Measurements from ENCODE around the gene ZNF679. TPM values are rescaled to one million over a fixed set of nuclear protein-coding genes. Genes with fewer than 3 reads are reported as not detected.
"Not testable (repeated sequence)": the region's sequence is repeated elsewhere in the genome, so short reads cannot be mapped to it uniquely, and the experiment has no call there.

Gene ZNF679
- under 1 TPM in 3 of 8 experiments, not detected in 5; 0.28 to 0.43 (median 0.35) TPM for total RNA-seq

DNA sequence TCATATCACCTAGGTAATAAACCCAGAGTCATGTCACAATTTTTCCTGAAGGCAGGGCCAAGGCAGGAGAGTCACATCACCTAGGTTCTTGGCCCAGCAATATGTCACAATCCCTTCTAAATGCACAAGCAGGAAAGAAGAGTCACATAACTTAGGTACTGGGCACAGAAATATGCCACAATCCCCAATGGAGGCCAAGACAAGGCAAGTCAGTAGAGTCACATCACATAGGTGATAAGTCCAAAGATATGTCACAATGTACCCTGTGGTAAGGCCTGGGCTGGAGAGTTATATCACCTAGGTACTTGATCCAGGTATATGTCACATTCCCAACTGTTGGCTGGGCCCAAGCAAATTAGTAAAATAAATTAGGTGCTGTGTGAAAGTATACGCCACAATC, at the start of gene ZNF679:
TSS of gene ZNF679 (plus strand) at position 301 of the 400 bp plus-strand sequence. CDS start 20,644 bp downstream, outside the sequence.
- 17% methylated on average over 1 of the region's 1 CpG; no CpG with 5 or more reads in 9 of the 10 experiments for WGBS, 10 experiments

DNA sequence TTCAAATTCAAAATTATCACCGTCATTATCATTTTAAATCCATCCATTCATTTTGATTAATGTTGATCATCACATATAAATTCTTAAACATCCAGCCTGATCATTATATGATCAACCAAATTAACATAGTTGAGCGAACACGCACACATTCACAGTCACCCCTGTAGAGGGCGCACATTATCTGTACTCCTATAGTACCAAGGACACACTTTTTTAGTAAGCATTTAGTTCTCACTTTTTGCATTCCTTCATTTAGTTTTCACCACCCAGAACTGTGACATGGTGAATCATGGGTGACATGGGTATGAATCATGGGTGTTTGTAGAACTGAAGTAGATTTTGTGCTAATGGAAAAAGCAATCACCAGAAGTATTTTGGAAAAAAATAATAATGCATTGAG, 47.3 kb upstream of the ZNF679 start:
- H3K4me3 ChIP-seq: no peak overlapping the region
- no peak for ATAC-seq (replicated peaks in 6 of 8)
- H3K27ac ChIP-seq: no peak overlapping the region
- no peaks in the 10 kb centered on the region for H3K4me1 ChIP-seq (replicated peaks in 1 of 2)
- in situ Hi-C loops (cut with MboI; ENCODE audit: low pct_unique_long_range_greater_than_20kb in 2 of 9, low sequenced_read_pairs in 9 of 9, unreplicated experiment in 9 of 9): loop anchor here in 1 of 9 experiments (25.0 kb wide), 1 partner anchor 431 kb away; no protein-coding TSS in a partner anchor
- 7 to 80% (median 54%) methylated on average over 1 to 4 of the region's 4 CpGs for WGBS, 10 experiments

More for the DNA sequence above, at the start of gene ZNF679:
- H3K4me1 ChIP-seq (replicated peaks in 1 of 2); H3K4me3 ChIP-seq; ATAC-seq (replicated peaks in 6 of 8); H3K27ac ChIP-seq; in situ Hi-C loops (cut with MboI; ENCODE audit: low pct_unique_long_range_greater_than_20kb in 2 of 9, low sequenced_read_pairs in 9 of 9, unreplicated experiment in 9 of 9): not testable (repeated sequence)

DNA sequence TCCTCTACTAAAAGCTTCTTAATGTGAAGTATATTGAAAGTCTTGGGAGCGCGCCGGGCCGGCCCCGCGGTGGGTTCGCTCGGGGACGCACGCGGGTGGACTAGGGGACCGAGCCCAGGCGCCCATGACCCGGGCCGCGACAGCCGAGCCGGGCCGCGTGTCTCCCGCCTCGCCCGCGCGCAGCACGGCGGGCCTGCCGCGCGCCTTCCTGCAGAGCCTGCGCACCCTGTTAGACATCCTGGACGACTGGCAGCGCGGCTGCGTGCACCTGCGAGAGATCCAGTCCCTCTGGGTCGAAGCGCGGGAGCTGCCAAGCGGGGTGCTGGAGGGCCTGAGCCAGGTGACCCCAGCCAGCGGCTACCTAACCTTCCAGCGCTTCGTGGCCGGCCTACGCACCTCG, 46.7 kb upstream of the ZNF679 start:
- no peak for ATAC-seq (replicated peaks in 6 of 8)
- no peaks in the 10 kb centered on the region for H3K4me1 ChIP-seq (replicated peaks in 1 of 2)
- in situ Hi-C loops (cut with MboI; ENCODE audit: low pct_unique_long_range_greater_than_20kb in 2 of 9, low sequenced_read_pairs in 9 of 9, unreplicated experiment in 9 of 9): loop anchor here in 1 of 9 experiments (25.0 kb wide), 1 partner anchor 431 kb away; no protein-coding TSS in a partner anchor
- H3K27ac ChIP-seq: no peak overlapping the region
- WGBS, 10 experiments: 67 to 95% (median 86%) methylated on average over 3 to 37 of the region's 46 CpGs; no CpG with 5 or more reads in 5 of the 10 experiments
- H3K4me3 ChIP-seq: no peak overlapping the region

DNA sequence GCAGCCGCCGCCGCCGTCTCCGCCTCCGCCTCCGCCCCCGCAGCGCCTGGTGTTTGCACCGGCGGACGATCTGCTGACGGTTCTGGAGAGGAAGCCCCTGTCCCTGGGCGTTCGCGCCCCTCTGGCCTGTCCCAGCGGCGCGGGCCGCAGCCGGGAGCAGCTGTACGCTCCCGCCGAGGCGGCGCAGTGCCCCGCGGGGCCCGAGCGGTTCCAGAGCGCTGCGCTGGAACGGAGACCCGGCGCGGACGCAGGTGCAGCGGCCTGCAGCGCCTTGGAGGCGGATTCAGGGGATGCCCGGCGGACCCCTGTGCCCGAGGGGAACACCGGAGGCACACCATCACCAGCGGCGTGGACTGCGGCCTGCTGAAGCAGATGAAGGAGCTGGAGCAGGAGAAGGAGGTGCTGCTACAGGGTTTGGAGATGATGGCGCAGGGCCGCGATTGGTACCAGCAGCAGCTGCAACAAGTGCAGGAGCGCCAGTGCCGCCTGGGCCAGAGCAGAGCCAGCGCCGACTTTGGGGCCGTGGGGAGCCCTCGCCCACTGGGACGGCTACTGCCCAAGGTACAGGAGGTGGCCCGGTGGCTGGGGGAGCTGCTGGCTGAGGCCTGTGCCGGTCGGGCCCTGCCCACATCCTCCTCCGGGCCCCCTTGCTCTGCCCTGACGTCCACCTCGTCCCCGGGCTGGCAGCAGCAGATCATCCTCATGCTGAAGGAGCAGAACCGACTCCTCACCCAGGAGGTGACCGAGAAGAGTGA, 46.1 kb upstream of the ZNF679 start:
- no peak overlapping the region for H3K27ac ChIP-seq
- no peaks in the 10 kb centered on the region for H3K4me1 ChIP-seq (replicated peaks in 1 of 2)
- ATAC-seq (replicated peaks in 6 of 8): no peak
- in situ Hi-C loops (cut with MboI; ENCODE audit: low pct_unique_long_range_greater_than_20kb in 2 of 9, low sequenced_read_pairs in 9 of 9, unreplicated experiment in 9 of 9): loop anchor here in 1 of 9 experiments (25.0 kb wide), 1 partner anchor 430 kb away; no protein-coding TSS in a partner anchor
- WGBS, 10 experiments: 6 to 96% (median 75%) methylated on average over 4 to 12 of the region's 66 CpGs; no CpG with 5 or more reads in 4 of the 10 experiments
- H3K4me3 ChIP-seq: no peak overlapping the region

DNA sequence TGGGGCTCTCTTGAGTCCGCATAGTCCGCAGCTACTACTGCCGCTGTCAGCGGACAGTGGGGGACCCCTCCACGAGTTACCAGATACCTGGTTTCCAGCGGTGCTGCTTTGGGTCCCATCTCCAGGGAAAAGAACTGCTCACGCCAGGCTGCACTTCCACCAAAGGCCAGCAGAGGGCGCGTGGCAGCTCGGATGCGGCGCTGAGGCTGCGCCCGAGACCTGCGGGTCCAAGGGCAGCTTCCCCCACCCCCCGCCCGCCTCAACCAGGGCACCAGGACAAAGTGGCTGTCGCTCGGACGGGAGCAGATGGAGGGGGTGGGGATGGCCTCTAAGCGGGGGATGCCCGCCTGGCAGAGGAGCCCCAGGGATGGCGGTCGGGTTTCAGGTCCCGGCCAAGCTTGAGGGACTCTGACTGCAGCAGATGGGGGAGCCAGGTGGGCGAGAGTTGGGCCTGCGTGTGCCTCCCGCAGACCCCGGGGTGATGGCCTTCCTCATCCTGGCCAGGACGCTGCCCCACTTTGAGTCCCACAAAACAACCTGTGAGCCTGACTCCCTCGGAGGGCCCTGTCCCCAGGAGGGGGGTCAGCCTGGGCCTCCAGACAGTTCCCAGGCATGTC, 45.0 kb upstream of the ZNF679 start:
- H3K27ac ChIP-seq: no peak overlapping the region
- H3K4me3 ChIP-seq: no peak overlapping the region
- no peak for ATAC-seq (replicated peaks in 6 of 8)
- in situ Hi-C loops (cut with MboI; ENCODE audit: low pct_unique_long_range_greater_than_20kb in 2 of 9, low sequenced_read_pairs in 9 of 9, unreplicated experiment in 9 of 9): loop anchor here in 1 of 9 experiments (25.0 kb wide), 1 partner anchor 429 kb away; no protein-coding TSS in a partner anchor
- WGBS, 10 experiments: 21 to 70% (median 46%) methylated on average over 2 to 7 of the region's 31 CpGs; no CpG with 5 or more reads in 7 of the 10 experiments
- no peaks in the 10 kb centered on the region for H3K4me1 ChIP-seq (replicated peaks in 1 of 2)

DNA sequence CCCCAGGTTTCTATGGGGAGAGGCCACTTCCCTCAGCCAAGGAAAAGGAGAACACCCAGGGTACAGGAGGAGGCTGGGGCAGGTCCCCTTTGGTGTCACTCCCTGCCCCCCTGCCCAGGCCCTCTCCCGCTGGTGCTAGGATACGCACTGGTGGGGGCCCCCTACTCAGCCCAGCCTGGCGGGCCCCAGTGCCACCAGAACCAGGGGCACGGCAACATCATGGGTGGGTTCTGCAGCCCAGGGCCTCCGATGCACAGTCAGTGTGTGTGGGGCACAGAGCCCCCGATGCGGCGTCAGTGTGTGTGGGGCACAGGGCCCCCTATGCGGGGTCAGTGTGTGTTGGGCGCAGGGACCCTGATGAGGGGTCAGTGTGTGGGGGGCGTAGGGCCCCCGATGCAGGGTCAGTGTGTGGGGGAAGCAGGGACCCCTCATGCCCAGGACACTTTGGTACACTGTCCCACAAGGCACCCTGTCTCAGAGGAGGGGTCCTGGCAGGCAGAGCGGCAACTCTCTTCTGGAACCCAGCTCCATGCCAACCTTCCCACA, 44.4 kb upstream of the ZNF679 start:
- no peak for ATAC-seq (replicated peaks in 6 of 8)
- 60 to 85% methylated on average over 1 to 5 of the region's 13 CpGs; no CpG with 5 or more reads in 8 of the 10 experiments for WGBS, 10 experiments
- in situ Hi-C loops (cut with MboI; ENCODE audit: low pct_unique_long_range_greater_than_20kb in 2 of 9, low sequenced_read_pairs in 9 of 9, unreplicated experiment in 9 of 9): loop anchor here in 1 of 9 experiments (25.0 kb wide), 1 partner anchor 428 kb away; no protein-coding TSS in a partner anchor
- Histone ChIP-seq H3K4me1 (replicated peaks in 1 of 2) (no peaks in the 10 kb centered on the region), H3K27ac (no peak overlapping the region), H3K4me3 (no peak overlapping the region)

DNA sequence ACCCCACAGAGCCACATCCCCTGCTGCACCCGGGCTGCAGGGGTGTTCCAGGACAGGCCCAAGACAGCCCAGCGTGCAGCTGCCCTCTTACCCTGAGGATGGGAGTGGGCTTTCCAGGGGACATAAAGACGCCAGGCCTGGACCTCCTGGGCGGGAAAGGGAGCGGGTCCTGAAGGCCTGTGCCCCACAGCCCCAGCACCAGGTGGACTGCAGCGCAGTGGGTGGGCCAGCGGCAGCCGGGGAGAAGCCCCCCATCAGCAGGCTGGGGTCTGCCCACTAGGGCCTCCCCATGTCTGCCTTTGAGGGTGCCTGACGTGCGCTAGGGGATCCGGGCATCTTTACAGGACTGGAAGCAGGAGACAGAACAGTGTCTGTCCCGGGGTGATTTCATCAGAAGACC, 43.9 kb upstream of the ZNF679 start:
- in situ Hi-C loops (cut with MboI; ENCODE audit: low pct_unique_long_range_greater_than_20kb in 2 of 9, low sequenced_read_pairs in 9 of 9, unreplicated experiment in 9 of 9): loop anchor here in 1 of 9 experiments (25.0 kb wide), 1 partner anchor 428 kb away; no protein-coding TSS in a partner anchor
- Histone ChIP-seq H3K27ac (no peak overlapping the region), H3K4me3 (no peak overlapping the region), H3K4me1 (replicated peaks in 1 of 2) (no peaks in the 10 kb centered on the region)
- ATAC-seq (replicated peaks in 6 of 8): no peak
- WGBS, 10 experiments: 90% methylated on average over 4 of the region's 12 CpGs; no CpG with 5 or more reads in 9 of the 10 experiments

DNA sequence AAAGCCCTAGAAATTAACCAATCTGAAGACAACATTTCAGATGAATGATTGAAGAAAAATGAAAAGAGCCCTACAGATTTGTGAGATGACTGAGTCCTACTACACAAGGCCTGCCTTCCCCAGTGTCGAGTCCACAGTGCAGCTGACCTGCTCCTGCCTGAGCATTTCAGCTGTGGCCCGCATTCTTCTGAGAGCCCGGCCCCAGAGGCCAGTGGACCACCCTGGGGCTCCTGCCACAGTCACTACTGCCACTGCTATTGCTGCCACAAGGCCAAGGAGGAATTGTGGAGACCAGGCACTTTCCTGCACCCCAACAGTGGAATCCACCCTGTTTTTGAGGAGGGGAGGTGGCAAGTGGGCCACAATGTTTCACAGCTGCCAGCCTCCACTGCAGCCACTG, 40.9 kb upstream of the ZNF679 start:
- no peak overlapping the region for H3K4me3 ChIP-seq
- WGBS, 10 experiments: 0 to 16% (median 0%) methylated on average over 1 to 3 of the region's 3 CpGs; no CpG with 5 or more reads in 1 of the 10 experiments
- no peak overlapping the region for H3K27ac ChIP-seq
- no peaks in the 10 kb centered on the region for H3K4me1 ChIP-seq (replicated peaks in 1 of 2)
- in situ Hi-C loops (cut with MboI; ENCODE audit: low pct_unique_long_range_greater_than_20kb in 2 of 9, low sequenced_read_pairs in 9 of 9, unreplicated experiment in 9 of 9): loop anchor here in 1 of 9 experiments (25.0 kb wide), 1 partner anchor 425 kb away; no protein-coding TSS in a partner anchor
- no peak for ATAC-seq (replicated peaks in 6 of 8)

DNA sequence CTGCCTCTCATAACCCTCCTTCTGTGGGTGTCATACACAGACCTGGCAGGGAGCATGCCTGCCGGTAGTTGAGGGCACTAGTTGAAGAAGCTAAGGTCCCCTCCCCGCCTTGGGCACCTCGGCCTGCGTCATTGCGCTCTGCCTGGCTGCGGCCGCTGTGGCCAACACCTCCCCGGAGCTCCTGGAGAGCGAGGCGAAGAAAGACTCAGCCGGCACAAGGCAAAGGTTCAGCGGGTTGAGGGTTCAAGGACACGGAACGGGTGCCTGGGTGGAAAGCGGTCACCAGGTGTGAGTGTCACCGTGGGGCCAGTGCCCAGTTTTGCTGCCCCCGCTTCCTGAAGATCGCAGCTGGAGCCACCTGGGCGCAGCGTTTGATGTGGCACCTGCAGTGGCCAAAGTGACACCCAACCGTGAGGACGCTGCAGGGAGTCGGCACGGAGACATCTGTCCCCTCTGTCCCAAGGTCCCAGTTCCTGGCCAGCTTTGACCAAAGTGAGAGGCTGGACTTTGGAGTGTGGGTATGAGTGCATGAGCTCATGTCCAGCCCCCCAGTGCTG, 36.0 kb upstream of the ZNF679 start:
- 40 to 85% (median 85%) methylated on average over 3 to 10 of the region's 24 CpGs; no CpG with 5 or more reads in 7 of the 10 experiments for WGBS, 10 experiments
- Histone ChIP-seq H3K4me1 (replicated peaks in 1 of 2) (no peaks in the 10 kb centered on the region), H3K27ac (no peak overlapping the region), H3K4me3 (no peak overlapping the region)
- in situ Hi-C loops (cut with MboI; ENCODE audit: low pct_unique_long_range_greater_than_20kb in 2 of 9, low sequenced_read_pairs in 9 of 9, unreplicated experiment in 9 of 9): loop anchor here in 1 of 9 experiments (25.0 kb wide), 1 partner anchor 420 kb away; no protein-coding TSS in a partner anchor
- no peak for ATAC-seq (replicated peaks in 6 of 8)

DNA sequence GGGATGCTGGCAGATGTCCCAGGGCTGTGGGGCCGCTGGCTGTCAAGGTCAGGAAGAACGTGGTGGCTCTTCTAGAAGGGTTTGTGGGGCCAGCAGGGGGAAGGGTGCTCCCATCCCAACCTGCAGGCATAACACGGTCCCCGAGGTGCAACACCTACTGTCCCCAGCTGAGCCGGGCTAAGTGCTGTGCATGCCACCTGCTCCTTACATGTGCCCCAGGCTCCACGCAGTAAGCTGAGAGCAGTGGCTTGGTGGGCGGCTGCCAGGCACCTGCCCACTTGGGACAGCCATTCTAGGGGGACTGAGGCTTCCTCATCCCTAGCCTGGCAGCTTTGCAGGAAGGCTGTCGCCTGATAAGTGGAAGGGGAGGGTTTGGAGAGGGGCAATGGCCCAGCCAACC, 35.5 kb upstream of the ZNF679 start:
- Histone ChIP-seq H3K4me1 (replicated peaks in 1 of 2) (no peaks in the 10 kb centered on the region), H3K27ac (no peak overlapping the region), H3K4me3 (no peak overlapping the region)
- ATAC-seq (replicated peaks in 6 of 8): no peak
- WGBS, 10 experiments: 0 to 100% (median 47%) methylated on average over 1 to 3 of the region's 8 CpGs; no CpG with 5 or more reads in 6 of the 10 experiments
- in situ Hi-C loops (cut with MboI; ENCODE audit: low pct_unique_long_range_greater_than_20kb in 2 of 9, low sequenced_read_pairs in 9 of 9, unreplicated experiment in 9 of 9): loop anchor here in 1 of 9 experiments (25.0 kb wide), 1 partner anchor 420 kb away; no protein-coding TSS in a partner anchor

DNA sequence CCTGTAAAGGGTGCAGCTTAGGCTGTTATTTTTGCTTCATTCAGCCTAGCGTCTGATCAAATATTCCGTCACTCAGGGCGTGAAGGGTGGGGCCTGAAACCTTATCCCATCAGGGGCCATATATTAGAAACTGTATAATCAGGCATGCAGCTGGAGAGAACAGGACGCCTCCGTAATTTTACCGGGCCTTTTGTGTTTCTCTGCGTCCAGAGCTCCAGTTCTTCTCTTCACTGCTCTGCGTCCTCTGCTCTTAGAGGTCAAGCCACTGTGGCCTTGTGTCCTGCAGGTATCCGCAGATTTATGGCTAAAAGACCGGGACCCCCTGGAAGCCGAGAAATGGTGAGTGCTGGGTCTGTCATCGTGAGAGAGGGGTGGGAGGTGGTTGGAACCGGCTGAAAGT, 21.4 kb upstream of the ZNF679 start, which contains the start of gene ZNF735:
TSS of gene ZNF735 (plus strand) at position 301 of the 400 bp plus-strand sequence. CDS start at position 301, 0 bp downstream.
- 31 to 100% (median 65%) methylated on average over 1 to 7 of the region's 13 CpGs; no CpG with 5 or more reads in 4 of the 10 experiments for WGBS, 10 experiments
- H3K27ac ChIP-seq: no peak within 1 kb of the TSS
- no peak within 1 kb of the TSS for H3K4me3 ChIP-seq
- no peaks in the 10 kb centered on the region for H3K4me1 ChIP-seq (replicated peaks in 1 of 2)
- no peak for ATAC-seq (replicated peaks in 6 of 8)
- in situ Hi-C loops (cut with MboI; ENCODE audit: low pct_unique_long_range_greater_than_20kb in 2 of 9, low sequenced_read_pairs in 9 of 9, unreplicated experiment in 9 of 9): no loop called here

DNA sequence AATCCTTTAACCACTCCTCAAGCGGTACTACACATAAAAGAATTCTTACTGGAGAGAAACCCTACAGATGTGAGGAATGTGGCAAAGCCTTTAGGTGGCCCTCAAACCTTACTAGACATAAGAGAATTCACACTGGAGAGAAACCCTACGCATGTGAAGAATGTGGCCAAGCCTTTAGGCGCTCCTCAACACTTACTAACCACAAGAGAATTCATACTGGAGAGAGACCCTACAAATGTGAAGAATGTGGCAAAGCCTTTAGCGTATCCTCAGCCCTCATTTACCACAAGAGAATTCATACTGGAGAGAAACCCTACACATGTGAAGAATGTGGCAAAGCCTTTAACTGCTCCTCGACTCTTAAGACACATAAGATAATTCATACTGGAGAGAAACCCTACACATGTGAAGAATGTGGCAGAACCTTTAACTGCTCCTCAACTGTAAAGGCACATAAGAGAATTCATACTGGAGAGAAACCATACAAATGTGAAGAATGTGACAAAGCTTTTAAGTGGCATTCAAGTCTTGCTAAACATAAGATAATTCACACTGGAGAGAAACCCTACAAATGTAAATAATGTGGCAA, 8.5 kb upstream of the ZNF679 start:
- H3K4me1 ChIP-seq (replicated peaks in 1 of 2); ATAC-seq (replicated peaks in 6 of 8); H3K27ac ChIP-seq; H3K4me3 ChIP-seq; in situ Hi-C loops (cut with MboI; ENCODE audit: low pct_unique_long_range_greater_than_20kb in 2 of 9, low sequenced_read_pairs in 9 of 9, unreplicated experiment in 9 of 9): not testable (repeated sequence)
- 0 to 68% (median 20%) methylated on average over 1 to 5 of the region's 5 CpGs; no CpG with 5 or more reads in 2 of the 10 experiments for WGBS, 10 experiments

Data from motor neuron (in vitro differentiated cells).